ENCODE measurements around the gene ORAI2. TPM values are rescaled to one million over a fixed set of nuclear protein-coding genes. Genes with fewer than 3 reads are reported as not detected.

Gene ORAI2
- total and polyA plus RNA-seq, 4 donors, result 7.6 to 48.9 (median 27.4) TPM

DNA sequence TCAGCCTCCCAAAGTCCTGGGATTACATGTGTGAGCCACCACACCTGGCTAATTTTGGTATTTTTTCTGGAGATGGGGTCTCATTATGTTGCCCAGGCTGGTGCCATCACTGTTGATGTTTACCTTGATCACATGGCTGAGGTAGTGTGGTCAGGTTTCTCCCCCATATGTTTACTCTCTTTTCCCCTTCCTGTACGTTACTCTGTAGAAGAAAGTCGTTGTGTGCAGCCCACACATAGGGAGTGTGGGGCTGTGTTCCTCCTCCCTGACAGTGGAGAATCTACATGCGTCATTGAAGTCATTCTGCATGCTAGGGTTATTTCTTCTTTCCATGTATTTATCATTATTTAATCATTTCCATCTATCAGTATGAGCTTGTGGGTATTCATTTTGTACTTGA lies 16.3 kb upstream of the ORAI2 start:
- 62 to 65% methylated on average over 3 of the region's 3 CpGs for WGBS, 2 donors
- ATAC-seq (ENCODE audit: insufficient read depth, low FRiP score), result no peak
- TF ChIP-seq, protein P1, sequence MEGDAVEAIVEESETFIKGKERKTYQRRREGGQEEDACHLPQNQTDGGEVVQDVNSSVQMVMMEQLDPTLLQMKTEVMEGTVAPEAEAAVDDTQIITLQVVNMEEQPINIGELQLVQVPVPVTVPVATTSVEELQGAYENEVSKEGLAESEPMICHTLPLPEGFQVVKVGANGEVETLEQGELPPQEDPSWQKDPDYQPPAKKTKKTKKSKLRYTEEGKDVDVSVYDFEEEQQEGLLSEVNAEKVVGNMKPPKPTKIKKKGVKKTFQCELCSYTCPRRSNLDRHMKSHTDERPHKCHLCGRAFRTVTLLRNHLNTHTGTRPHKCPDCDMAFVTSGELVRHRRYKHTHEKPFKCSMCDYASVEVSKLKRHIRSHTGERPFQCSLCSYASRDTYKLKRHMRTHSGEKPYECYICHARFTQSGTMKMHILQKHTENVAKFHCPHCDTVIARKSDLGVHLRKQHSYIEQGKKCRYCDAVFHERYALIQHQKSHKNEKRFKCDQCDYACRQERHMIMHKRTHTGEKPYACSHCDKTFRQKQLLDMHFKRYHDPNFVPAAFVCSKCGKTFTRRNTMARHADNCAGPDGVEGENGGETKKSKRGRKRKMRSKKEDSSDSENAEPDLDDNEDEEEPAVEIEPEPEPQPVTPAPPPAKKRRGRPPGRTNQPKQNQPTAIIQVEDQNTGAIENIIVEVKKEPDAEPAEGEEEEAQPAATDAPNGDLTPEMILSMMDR (IDR thresholded peaks at IDR 0.05; ENCODE audit: control extremely low read depth, extremely low read depth), result no peak

DNA sequence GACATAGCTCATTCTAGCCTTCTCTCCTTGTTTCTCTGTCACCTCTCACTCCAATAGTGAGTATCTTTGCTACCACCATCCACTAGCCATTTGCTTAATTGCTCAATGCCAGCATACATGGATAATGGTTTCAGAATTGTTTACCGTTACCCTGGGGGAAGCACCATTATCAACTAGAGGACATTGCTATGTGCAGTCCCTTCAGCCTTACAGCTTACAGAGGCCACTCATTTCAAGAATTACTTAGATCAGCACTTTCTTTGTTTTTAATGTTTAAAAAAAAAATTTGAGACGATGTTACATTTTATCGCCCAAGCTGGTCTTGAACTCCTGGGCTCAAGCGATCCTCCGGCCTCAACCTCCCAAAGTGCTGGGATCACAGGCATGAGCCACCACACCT lies 14.8 kb upstream of the ORAI2 start:
- no peak overlapping the region for H3K9ac ChIP-seq (ENCODE audit: insufficient read depth in 1 of 2, low read length in 2 of 2)
- no peaks in the 10 kb centered on the region for H3K4me1 ChIP-seq (ENCODE audit: control insufficient read depth in 5 of 5, insufficient read depth in 5 of 5, low read length in 5 of 5)
- no peak for ATAC-seq (ENCODE audit: insufficient read depth, low FRiP score)
- H3K27me3 ChIP-seq (ENCODE audit: control insufficient read depth in 3 of 3, insufficient read depth in 3 of 3, low read length in 2 of 3), result no peaks in the 10 kb centered on the region
- no peaks in the 10 kb centered on the region for H3K9me3 ChIP-seq (ENCODE audit: control insufficient read depth in 4 of 4, insufficient read depth in 3 of 4, low read length in 3 of 4)
- no peak overlapping the region for H3K4me3 ChIP-seq
- no peak for DNase-seq
- peaks cover 7 to 29% (median 18%) of the 10 kb centered on the region in 4 donors for H3K36me3 ChIP-seq (ENCODE audit: control insufficient read depth in 4 of 4, insufficient read depth in 4 of 4, low read length in 4 of 4)
- no peak overlapping the region for H3K27ac ChIP-seq (ENCODE audit: low read depth in 1 of 2, low read length in 1 of 2)
- WGBS, 2 donors, result 93 to 96% methylated on average over 5 of the region's 5 CpGs
- TF ChIP-seq, protein P1 (IDR thresholded peaks at IDR 0.05; ENCODE audit: control extremely low read depth, extremely low read depth), result no peak

More for the DNA sequence above, 16.3 kb upstream of the ORAI2 start:
- Histone ChIP-seq H3K9ac (ENCODE audit: insufficient read depth in 1 of 2, low read length in 2 of 2) (no peak overlapping the region), H3K4me3 (no peak overlapping the region), H3K4me1 (ENCODE audit: control insufficient read depth in 5 of 5, insufficient read depth in 5 of 5, low read length in 5 of 5) (no peaks in the 10 kb centered on the region), H3K27me3 (ENCODE audit: control insufficient read depth in 3 of 3, insufficient read depth in 3 of 3, low read length in 2 of 3) (no peaks in the 10 kb centered on the region), H3K9me3 (ENCODE audit: control insufficient read depth in 4 of 4, insufficient read depth in 3 of 4, low read length in 3 of 4) (no peaks in the 10 kb centered on the region), H3K27ac (ENCODE audit: low read depth in 1 of 2, low read length in 1 of 2) (no peak overlapping the region), H3K36me3 (ENCODE audit: control insufficient read depth in 4 of 4, insufficient read depth in 4 of 4, low read length in 4 of 4) (peaks cover 7 to 35% (median 20%) of the 10 kb centered on the region in 4 donors)
- no peak for DNase-seq

DNA sequence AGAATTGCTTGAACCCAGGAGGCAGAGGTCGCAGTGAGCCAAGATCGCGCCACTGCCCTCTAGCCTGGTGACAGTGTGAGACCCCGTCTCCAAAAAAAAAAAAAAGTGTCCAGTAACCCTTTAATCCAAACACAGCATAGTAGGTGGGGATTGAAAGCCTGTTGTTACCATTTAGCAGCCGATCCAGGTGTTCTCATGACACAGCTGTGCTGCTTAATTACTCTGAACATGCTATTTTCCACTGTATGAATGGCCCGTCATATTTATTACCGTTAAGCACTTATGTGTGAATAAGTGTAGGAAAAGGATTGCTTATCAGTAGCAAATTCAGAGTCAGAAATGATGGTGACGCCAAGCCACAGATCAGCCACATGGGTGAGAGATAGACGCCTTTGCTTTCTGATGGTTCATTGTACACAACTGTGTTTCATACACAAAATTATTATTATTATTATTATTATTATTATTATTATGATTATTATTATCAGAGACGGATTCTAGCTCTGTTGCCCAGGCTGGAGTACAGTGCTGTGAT lies 11.6 kb upstream of the ORAI2 start:
- Histone ChIP-seq H3K9me3 (ENCODE audit: control insufficient read depth in 4 of 4, insufficient read depth in 3 of 4, low read length in 3 of 4) (peaks cover 0 to 2% (median 0%) of the 10 kb centered on the region in 4 donors), H3K9ac (ENCODE audit: insufficient read depth in 1 of 2, low read length in 2 of 2) (no peak overlapping the region), H3K27me3 (ENCODE audit: control insufficient read depth in 3 of 3, insufficient read depth in 3 of 3, low read length in 2 of 3) (no peaks in the 10 kb centered on the region), H3K36me3 (ENCODE audit: control insufficient read depth in 4 of 4, insufficient read depth in 4 of 4, low read length in 4 of 4) (peaks cover 7 to 34% (median 25%) of the 10 kb centered on the region in 4 donors), H3K4me1 (ENCODE audit: control insufficient read depth in 5 of 5, insufficient read depth in 5 of 5, low read length in 5 of 5) (no peaks in the 10 kb centered on the region), H3K4me3 (no peak overlapping the region), H3K27ac (ENCODE audit: low read depth in 1 of 2, low read length in 1 of 2) (no peak overlapping the region)
- TF ChIP-seq, protein P1 (IDR thresholded peaks at IDR 0.05; ENCODE audit: control extremely low read depth, extremely low read depth), result no peak
- no peak for ATAC-seq (ENCODE audit: insufficient read depth, low FRiP score)
- 89 to 95% methylated on average over 10 of the region's 10 CpGs for WGBS, 2 donors
- DNase-seq, result no peak

DNA sequence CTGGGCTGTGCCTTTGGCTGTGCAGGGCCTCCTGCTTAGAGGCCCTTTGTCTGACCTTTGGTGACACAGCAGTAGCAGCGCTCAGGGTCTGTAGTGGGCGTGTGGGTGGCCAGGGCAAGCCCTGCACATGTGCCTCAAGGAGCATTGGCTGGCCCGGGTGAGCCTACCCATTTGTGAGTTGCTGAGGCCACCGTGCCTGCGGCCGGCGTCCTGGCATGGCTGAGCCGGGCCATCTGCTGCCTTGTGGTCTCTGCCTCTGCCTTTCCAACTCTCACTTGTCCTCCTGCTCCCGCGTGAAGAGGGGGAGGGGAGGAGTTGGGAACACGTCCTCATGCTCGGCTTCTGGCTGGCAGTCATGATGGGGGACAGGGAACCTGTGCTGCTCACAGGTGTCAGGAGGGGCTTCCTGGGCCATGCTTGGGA lies 9.2 kb upstream of the ORAI2 start:
- TF ChIP-seq, protein P1 (IDR thresholded peaks at IDR 0.05; ENCODE audit: control extremely low read depth, extremely low read depth), result no peak
- no peaks in the 10 kb centered on the region for H3K27me3 ChIP-seq (ENCODE audit: control insufficient read depth in 3 of 3, insufficient read depth in 3 of 3, low read length in 2 of 3)
- 75 to 84% methylated on average over 12 of the region's 12 CpGs for WGBS, 2 donors
- no peak overlapping the region for H3K9ac ChIP-seq (ENCODE audit: insufficient read depth in 1 of 2, low read length in 2 of 2)
- peaks cover 0 to under 1% (median 0%) of the 10 kb centered on the region in 5 donors for H3K4me1 ChIP-seq (ENCODE audit: control insufficient read depth in 5 of 5, insufficient read depth in 5 of 5, low read length in 5 of 5)
- no peak overlapping the region for H3K4me3 ChIP-seq
- peaks cover 0 to 2% (median 0%) of the 10 kb centered on the region in 4 donors for H3K9me3 ChIP-seq (ENCODE audit: control insufficient read depth in 4 of 4, insufficient read depth in 3 of 4, low read length in 3 of 4)
- DNase-seq (no peak), ATAC-seq (ENCODE audit: insufficient read depth, low FRiP score) (no peak)
- H3K27ac ChIP-seq (ENCODE audit: low read depth in 1 of 2, low read length in 1 of 2), result no peak overlapping the region
- H3K36me3 ChIP-seq (ENCODE audit: control insufficient read depth in 4 of 4, insufficient read depth in 4 of 4, low read length in 4 of 4), result peaks cover 5 to 31% (median 19%) of the 10 kb centered on the region in 4 donors

Data from lung (tissue), 12 donors.